GM23338 (cell line): ENCODE data around the gene ZNF322. TPM values are rescaled to one million over a fixed set of nuclear protein-coding genes. Genes with fewer than 3 reads are reported as not detected.

Source experiments
- ATAC-seq: fragments of 200-7000 bp; cut with Tn5 transposase; 3 replicates; pipeline ENCODE4 v1.9.1; 2020
- DNase-seq: peaks from one replicate; pipeline ENCODE4 v3.0.0-alpha.2; 2015; ENCODE audit warnings: low spot score
- H2AFZ ChIP-seq: fragments of 200-600 bp; sonication (generic); 2 replicates; pipeline ENCODE4 v1.8.0; 2016; ENCODE audit warnings: antibody characterized with exemption, mild to moderate bottlenecking, moderate library complexity
- H3F3A ChIP-seq: fragments of 200-600 bp; sonication (generic); replicated peaks from 2 replicates; pipeline ENCODE4 v1.8.0; 2017; ENCODE audit warnings: antibody characterized with exemption, mixed run types, low read depth
- H3K27ac ChIP-seq: fragments of 200-600 bp; sonication (generic); 2 replicates; pipeline ENCODE4 v1.6.1; 2016; ENCODE audit warnings: low read depth
- H3K27me3 ChIP-seq: fragments of 200-600 bp; sonication (generic); 2 replicates; pipeline ENCODE4 v1.8.0; 2016; ENCODE audit warnings: mild to moderate bottlenecking, mixed run types, moderate library complexity; ENCODE audit not compliant: insufficient read depth
- H3K36me3 ChIP-seq: fragments of 200-600 bp; sonication (generic); 2 replicates; pipeline ENCODE4 v1.8.0; 2016; ENCODE audit warnings: mild to moderate bottlenecking; ENCODE audit not compliant: insufficient read depth
- H3K4me1 ChIP-seq: fragments of 200-600 bp; sonication (generic); 2 replicates; pipeline ENCODE4 v1.8.0; 2016; ENCODE audit warnings: mild to moderate bottlenecking, moderate library complexity; ENCODE audit not compliant: insufficient read depth
- H3K4me2 ChIP-seq: fragments of 200-600 bp; sonication (generic); 2 replicates; pipeline ENCODE4 v1.7.1; 2017; ENCODE audit warnings: mixed run types
- H3K4me3 ChIP-seq: fragments of 200-600 bp; sonication (generic); 2 replicates; pipeline ENCODE4 v1.6.1; 2016; ENCODE audit warnings: mixed run types
- H3K79me2 ChIP-seq: fragments of 200-600 bp; sonication (generic); replicated peaks from 2 replicates; pipeline ENCODE4 v1.8.0; 2017; ENCODE audit warnings: mild to moderate bottlenecking; ENCODE audit not compliant: insufficient read depth
- H3K9me2 ChIP-seq: fragments of 200-600 bp; sonication (generic); 2 replicates; pipeline ENCODE4 v1.8.0; 2017; ENCODE audit not compliant: insufficient read depth
- H4K20me1 ChIP-seq: fragments of 200-600 bp; sonication (generic); replicated peaks from 2 replicates; pipeline ENCODE4 v1.8.0; 2017; ENCODE audit warnings: mild to moderate bottlenecking; ENCODE audit not compliant: insufficient read depth
- H3K27ac Mint-ChIP-seq: 2 replicates; pipeline ENCODE4 v1.8.0; 2020; ENCODE audit warnings: inconsistent platforms, mild to moderate bottlenecking, moderate library complexity, mixed read lengths
- H3K27me3 Mint-ChIP-seq: 3 replicates; pipeline ENCODE4 v1.8.0; 2022; ENCODE audit warnings: low read depth, mild to moderate bottlenecking, moderate library complexity, mixed read lengths, inconsistent platforms; ENCODE audit not compliant: insufficient read depth, poor library complexity
- H3K36me3 Mint-ChIP-seq: 3 replicates; pipeline ENCODE4 v1.8.0; 2021; ENCODE audit warnings: low read depth, mild to moderate bottlenecking, inconsistent platforms, moderate library complexity, mixed read lengths
- H3K4me1 Mint-ChIP-seq: 3 replicates; pipeline ENCODE4 v1.8.0; 2020; ENCODE audit warnings: mild to moderate bottlenecking, inconsistent platforms, mixed read lengths
- H3K4me3 Mint-ChIP-seq: 3 replicates; pipeline ENCODE4 v1.8.0; 2021; ENCODE audit warnings: moderate library complexity, mild to moderate bottlenecking, inconsistent platforms, mixed read lengths
- H3K9me3 Mint-ChIP-seq: 3 replicates; pipeline ENCODE4 v1.8.0; 2020; ENCODE audit warnings: moderate library complexity, mild to moderate bottlenecking, inconsistent platforms, mixed read lengths
- CREB1 ChIP-seq: fragments of 250-450 bp; sonication (Bioruptor Pico); IDR thresholded peaks from 2 replicates; pipeline ENCODE4 v1.5.0; 2020; ENCODE audit warnings: low read depth, mild to moderate bottlenecking, moderate library complexity
- CTCF ChIP-seq, 2 experiments: fragments of 200-600 bp in 1 of 2; sonication (generic) in 1 of 2; conservative IDR thresholded peaks; 2 replicates each; pipeline versions ENCODE4 v1.5.1 to v1.6.1; 2016 to 2017; ENCODE audit warnings: antibody characterized with exemption in 2 of 2, low read depth in 2 of 2, mild to moderate bottlenecking in 2 of 2, moderate library complexity in 1 of 2
- ETS1 ChIP-seq: IDR thresholded peaks from 2 replicates; pipeline ENCODE4 v1.6.1; 2016; ENCODE audit warnings: antibody characterized with exemption
- EZH2 ChIP-seq: fragments of 200-600 bp; sonication (generic); IDR thresholded peaks from one replicate; pipeline ENCODE4 v1.8.0; 2017; ENCODE audit warnings: antibody characterized with exemption, mild to moderate bottlenecking, low read depth; ENCODE audit not compliant: unreplicated experiment
- EZH2phosphoT487 ChIP-seq: fragments of 200-600 bp; sonication (generic); IDR thresholded peaks from one replicate; pipeline ENCODE4 v1.8.1; 2018; ENCODE audit warnings: antibody characterized with exemption; ENCODE audit not compliant: unreplicated experiment
- JUNB ChIP-seq: IDR thresholded peaks from one replicate; pipeline ENCODE4 v1.6.1; 2016; ENCODE audit warnings: antibody characterized with exemption; ENCODE audit not compliant: unreplicated experiment
- NANOG ChIP-seq: IDR thresholded peaks from 2 replicates; pipeline ENCODE4 v1.6.1; 2016; ENCODE audit warnings: antibody characterized with exemption, borderline replicate concordance
- POLR2AphosphoS5 ChIP-seq: IDR thresholded peaks from 2 replicates; pipeline ENCODE4 v1.6.1; 2016; ENCODE audit warnings: antibody characterized with exemption, low read depth
- REST ChIP-seq: IDR thresholded peaks from one replicate; pipeline ENCODE4 v1.6.1; 2018; ENCODE audit warnings: antibody characterized with exemption; ENCODE audit not compliant: unreplicated experiment
- STAT1 ChIP-seq: IDR thresholded peaks from one replicate; pipeline ENCODE4 v1.6.1; 2016; ENCODE audit warnings: antibody characterized with exemption; ENCODE audit not compliant: unreplicated experiment
- ZNF114 ChIP-seq: fragments of 250-450 bp; sonication (Bioruptor Pico); IDR thresholded peaks from 2 replicates; pipeline ENCODE4 v1.5.0; 2020; ENCODE audit warnings: mild to moderate bottlenecking, moderate library complexity
- ZNF331 ChIP-seq: fragments of 250-450 bp; sonication (Bioruptor Pico); IDR thresholded peaks from 2 replicates; pipeline ENCODE4 v1.5.0; 2020; ENCODE audit warnings: low read depth, mild to moderate bottlenecking, moderate library complexity
- ZNF462 ChIP-seq: fragments of 250-450 bp; sonication (Bioruptor Pico); IDR thresholded peaks from 2 replicates; pipeline ENCODE4 v1.5.0; 2020; ENCODE audit warnings: mild to moderate bottlenecking, moderate library complexity
- polyA plus RNA-seq: library from polyadenylated mRNA; unstranded; fragments of >200 nt; fragmentation: Nextera tagmentation; extraction: Ambion mirVana; gene quantifications from 2 replicates; pipeline ENCODE4 v1.2.1, GENCODE V29; 2016
- total RNA-seq: library from RNA; depleted of rRNA; stranded (reverse); fragments of >200 nt; shearing (Covaris generic); gene quantifications from 2 replicates; pipeline ENCODE4 v1.2.3, GENCODE V29; 2014

The ZNF322 gene
- total and polyA plus RNA-seq, 2 experiments from 2014 or later = 43.3 to 61.0 TPM

GRCh38 chr6:26593278-26594130 lies 66.0 kb downstream of the ZNF322 start:
- Mint-ChIP-seq H3K27ac (peak overlapping the region; percentile 62; the same call in 1 of the 2 replicates), H3K36me3 (peaks cover 5% of the 10 kb centered on the region), H3K9me3 (peaks cover 3% of the 10 kb centered on the region; the same call in 1 of the 3 replicates), H3K4me1 (peaks cover 3% of the 10 kb centered on the region; the same call in 2 of the 3 replicates), H3K4me3 (no peak overlapping the region), H3K27me3 (peaks cover 12% of the 10 kb centered on the region)
- H3K4me3 ChIP-seq = peak overlapping the region; percentile 66
- H3F3A ChIP-seq = no peaks in the 10 kb centered on the region
- H3K9me2 ChIP-seq = no peaks in the 10 kb centered on the region
- no peak for ATAC-seq
- no peaks in the 10 kb centered on the region for H3K4me1 ChIP-seq
- peak overlapping the region; percentile 67; the same call in 1 of the 2 replicates for H2AFZ ChIP-seq
- H4K20me1 ChIP-seq = no peaks in the 10 kb centered on the region
- no peak for DNase-seq
- no peaks in the 10 kb centered on the region for H3K27me3 ChIP-seq
- H3K27ac ChIP-seq = no peak overlapping the region
- H3K79me2 ChIP-seq = peaks cover 13% of the 10 kb centered on the region
- TF ChIP-seq NANOG = no peak
- TF ChIP-seq CTCF (conservative IDR thresholded peaks at IDR 0.05; ENCODE audit: low read depth in 2 of 2) = no peak
- no peak for TF ChIP-seq EZH2phosphoT487
- TF ChIP-seq REST = no peak
- no peak for TF ChIP-seq ZNF462 (CRISPR knock-in tag)
- TF ChIP-seq CREB1 (CRISPR knock-in tag) = no peak
- TF ChIP-seq EZH2 = no peak
- no peak for TF ChIP-seq ZNF331 (CRISPR knock-in tag)
- TF ChIP-seq STAT1 = no peak
- TF ChIP-seq ETS1 = no peak
- no peak for TF ChIP-seq JUNB
- TF ChIP-seq ZNF114 (CRISPR knock-in tag) = no peak
- no peak for TF ChIP-seq POLR2AphosphoS5
- H3K36me3 ChIP-seq = no peaks in the 10 kb centered on the region
- peak overlapping the region; percentile 80 for H3K4me2 ChIP-seq
